Kidney (tissue), 14 donors: Measurements from ENCODE around the gene DLX4. TPM values are rescaled to one million over a fixed set of nuclear protein-coding genes. Genes with fewer than 3 reads are reported as not detected.
A peak's percentile ranks its signal among the peaks of the same experiment; 100 is the strongest.

Experiments used
- DNase-seq, 5 donors: peaks; one replicate each; pipeline ENCODE4 v3.0.0-alpha.2; 2013 to 2020
- FAIRE-seq: peaks from 2 replicates; lab custom pipeline; 2012; peaks lifted over from hg19 to GRCh38; lab: Jason Lieb, UNC
- H3K27ac ChIP-seq, 2 donors: one replicate each; pipeline ENCODE4 v1.7.0; 2013; ENCODE audit warnings: low read depth in 2 of 2, low read length in 2 of 2, inconsistent platforms in 1 of 2
- H3K27me3 ChIP-seq: one replicate; pipeline ENCODE4 v1.7.1; 2013; ENCODE audit warnings: low read length, inconsistent platforms; ENCODE audit not compliant: control insufficient read depth, insufficient read depth
- H3K36me3 ChIP-seq, 3 donors: one replicate each; pipeline versions ENCODE4 v1.7.0 to v1.7.1; 2013; ENCODE audit warnings: low read length in 3 of 3, control low read depth in 1 of 3, inconsistent platforms in 1 of 3; ENCODE audit not compliant: insufficient read depth in 3 of 3, control insufficient read depth in 2 of 3
- H3K4me1 ChIP-seq, 3 donors: one replicate each; pipeline versions ENCODE4 v1.7.0 to v1.7.1; 2013; ENCODE audit warnings: low read length in 3 of 3, inconsistent platforms in 1 of 3, low read depth in 1 of 3; ENCODE audit not compliant: control insufficient read depth in 2 of 3, insufficient read depth in 2 of 3
- H3K4me3 ChIP-seq, 3 donors: one replicate each; pipeline versions ENCODE4 v1.7.0 to v1.8.1; 2013; ENCODE audit warnings: low read length in 3 of 3, control low read depth in 1 of 3, inconsistent platforms in 1 of 3
- H3K9ac ChIP-seq, 3 donors: one replicate each; pipeline versions ENCODE4 v1.7.0 to v1.7.1; 2013; ENCODE audit warnings: low read length in 3 of 3, control low read depth in 1 of 3, inconsistent platforms in 1 of 3
- H3K9me3 ChIP-seq, 3 donors: one replicate each; pipeline versions ENCODE4 v1.7.0 to v1.7.1; 2013; ENCODE audit warnings: low read length in 3 of 3, control low read depth in 1 of 3, inconsistent platforms in 1 of 3; ENCODE audit not compliant: control insufficient read depth in 2 of 3, insufficient read depth in 1 of 3
- intact Hi-C: fragments of 100-400 bp; cut with DNase I; formaldehyde crosslinking; loops from one replicate; pipeline ENCODE4 v1.11.1; 2022
- polyA plus RNA-seq: library from polyadenylated mRNA; stranded (reverse); fragments of 350-450 nt; fragmentation: Illumina TruSeq; extraction: RNeasy Lipid Tissue Mini Kit (QIAGEN cat#74804); gene quantifications from one replicate; pipeline ENCODE4 v1.2.3, GENCODE V29; 2014; ENCODE audit warnings: low read depth, low replicate concordance; ENCODE audit not compliant: insufficient read depth
- total RNA-seq: library from RNA; stranded (reverse); fragmentation: NEBNext Ultra II Directional; extraction: Animal tissue kit (Norgen Biotek cat#: 25700); gene quantifications from one replicate; pipeline ENCODE4 v1.2.1, GENCODE V29; 2021
- TF ChIP-seq, protein P1 (sequence below): IDR thresholded peaks from 3 replicates; pipeline ENCODE4 v1.5.1; 2012; ENCODE audit warnings: mild to moderate bottlenecking, moderate library complexity, borderline replicate concordance; ENCODE audit not compliant: insufficient read depth; ENCODE audit errors: extremely low read depth
- donor health status: control.
- donor health status: control.
- donor health status: control.
- donor health status: control.
- donor health status: control.
- donor health status: DM: yes; HTN: yes; CAD: no.
- donor health status: Normal renal cell carcinoma (clear cell type).

DLX4 gene
- total and polyA plus RNA-seq, 2 donors from 2014 or later = 0.44 TPM; not detected in 1

- intact Hi-C loops = loop anchor here (5.0 to 10.0 kb wide), 2 partner anchors 136 to 433 kb away; no protein-coding TSS in a partner anchor
- Histone ChIP-seq H3K36me3 (no peaks in the 10 kb centered on the region), H3K4me1 (peaks cover 0 to 16% (median 11%) of the 10 kb centered on the region in 3 donors), H3K27ac (no peak overlapping the region), H3K9ac (no peak overlapping the region), H3K4me3 (no peak overlapping the region), H3K9me3 (no peaks in the 10 kb centered on the region), H3K27me3 (peaks cover 26% of the 10 kb centered on the region)
- TF ChIP-seq, protein P1, sequence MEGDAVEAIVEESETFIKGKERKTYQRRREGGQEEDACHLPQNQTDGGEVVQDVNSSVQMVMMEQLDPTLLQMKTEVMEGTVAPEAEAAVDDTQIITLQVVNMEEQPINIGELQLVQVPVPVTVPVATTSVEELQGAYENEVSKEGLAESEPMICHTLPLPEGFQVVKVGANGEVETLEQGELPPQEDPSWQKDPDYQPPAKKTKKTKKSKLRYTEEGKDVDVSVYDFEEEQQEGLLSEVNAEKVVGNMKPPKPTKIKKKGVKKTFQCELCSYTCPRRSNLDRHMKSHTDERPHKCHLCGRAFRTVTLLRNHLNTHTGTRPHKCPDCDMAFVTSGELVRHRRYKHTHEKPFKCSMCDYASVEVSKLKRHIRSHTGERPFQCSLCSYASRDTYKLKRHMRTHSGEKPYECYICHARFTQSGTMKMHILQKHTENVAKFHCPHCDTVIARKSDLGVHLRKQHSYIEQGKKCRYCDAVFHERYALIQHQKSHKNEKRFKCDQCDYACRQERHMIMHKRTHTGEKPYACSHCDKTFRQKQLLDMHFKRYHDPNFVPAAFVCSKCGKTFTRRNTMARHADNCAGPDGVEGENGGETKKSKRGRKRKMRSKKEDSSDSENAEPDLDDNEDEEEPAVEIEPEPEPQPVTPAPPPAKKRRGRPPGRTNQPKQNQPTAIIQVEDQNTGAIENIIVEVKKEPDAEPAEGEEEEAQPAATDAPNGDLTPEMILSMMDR = peak; percentile 94
- peak; percentile 86 to 97 (median 94) for DNase-seq
- FAIRE-seq = no peak
These were observed 29.0 kb downstream of the DLX4 start for GRCh38 chr17:49997773-49998703.

DNA sequence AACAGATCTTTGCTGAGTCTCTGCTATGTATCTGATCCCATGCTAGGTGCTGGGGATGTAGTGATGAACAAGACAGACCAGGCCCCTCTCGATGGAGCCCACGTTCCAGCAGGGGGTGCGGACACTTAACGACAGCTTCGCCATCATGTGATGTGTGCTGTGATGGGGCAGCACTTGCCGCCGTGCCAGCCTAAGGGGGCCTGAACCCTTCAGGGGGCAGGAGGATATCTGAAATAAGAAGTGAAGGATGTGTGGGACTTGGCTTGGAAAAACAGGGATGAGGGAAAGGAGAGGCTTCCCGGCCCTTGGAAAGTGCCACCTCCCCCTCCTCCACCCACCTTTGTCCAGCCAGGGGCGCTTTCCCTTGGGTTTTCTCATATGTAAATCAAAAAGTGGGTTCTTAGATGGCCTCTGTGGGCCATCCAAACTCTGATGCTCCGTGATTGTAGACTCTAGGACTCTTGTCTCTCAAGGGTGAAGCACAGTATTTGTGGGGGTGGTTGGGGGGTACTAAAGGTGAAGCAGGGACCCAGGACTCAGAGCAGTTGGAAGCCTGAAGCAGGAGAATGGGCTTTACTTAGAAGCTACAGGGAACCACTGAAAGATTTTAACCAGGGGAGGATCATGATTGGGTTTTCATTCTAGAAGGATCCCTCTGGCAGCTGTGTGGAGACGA lies 30.0 kb downstream of the DLX4 start:
- no peak for FAIRE-seq
- intact Hi-C loops = loop anchor here (5.0 to 10.0 kb wide), 2 partner anchors 137 to 434 kb away; no protein-coding TSS in a partner anchor
- TF ChIP-seq, protein P1 = no peak
- no peak for DNase-seq
- peaks cover 24% of the 10 kb centered on the region for H3K27me3 ChIP-seq
- no peaks in the 10 kb centered on the region for H3K36me3 ChIP-seq
- no peaks in the 10 kb centered on the region for H3K9me3 ChIP-seq
- no peak overlapping the region for H3K9ac ChIP-seq
- no peak overlapping the region for H3K4me3 ChIP-seq
- no peak overlapping the region for H3K27ac ChIP-seq
- H3K4me1 ChIP-seq = peaks cover 0 to 14% (median 11%) of the 10 kb centered on the region in 3 donors

DNA sequence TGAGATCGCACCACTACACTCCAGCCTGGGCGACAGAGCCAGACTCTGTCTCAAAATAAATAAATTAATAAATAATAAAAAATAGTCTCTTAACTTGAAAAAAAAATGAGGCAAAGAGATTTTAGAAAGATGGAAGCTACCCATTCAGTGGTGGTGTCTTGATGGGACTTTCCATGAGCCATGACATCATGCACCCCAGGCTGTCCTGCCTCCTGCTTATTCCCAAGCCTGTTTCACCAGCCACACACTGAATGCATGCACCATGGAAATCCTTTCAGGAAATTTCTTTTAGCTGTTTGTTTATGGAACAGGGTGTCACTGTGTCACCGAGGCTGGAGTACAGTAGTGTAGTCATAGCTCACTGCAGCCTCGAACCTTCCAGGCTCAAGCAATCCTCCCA lies 34.9 kb downstream of the DLX4 start:
- H3K4me3 ChIP-seq = no peak overlapping the region
- no peaks in the 10 kb centered on the region for H3K27me3 ChIP-seq
- intact Hi-C loops = no loop called here
- H3K9ac ChIP-seq = no peak overlapping the region
- H3K9me3 ChIP-seq = no peaks in the 10 kb centered on the region
- H3K27ac ChIP-seq = no peak overlapping the region
- TF ChIP-seq, protein P1 = no peak
- no peaks in the 10 kb centered on the region for H3K36me3 ChIP-seq
- peak in 1 of 5 donors; percentile 17 for DNase-seq
- no peak for FAIRE-seq
- H3K4me1 ChIP-seq = no peaks in the 10 kb centered on the region
